OCI-LY7 (cell line): ENCODE data around the gene PPP1CA.

Source experiments
- EZH2phosphoT487 ChIP-seq: fragments of 200-600 bp; sonication (generic); IDR thresholded peaks from 2 replicates; pipeline ENCODE4 v1.6.1; 2018; ENCODE audit warnings: low read depth, borderline replicate concordance, mild to moderate bottlenecking, mixed run types, antibody characterized with exemption, low read length, moderate library complexity, mixed read lengths
- TF ChIP-seq, protein P1 (sequence below): fragments of 200-600 bp; sonication (generic); conservative IDR thresholded peaks from 2 replicates; pipeline ENCODE4 v1.5.1; 2014; ENCODE audit warnings: mild to moderate bottlenecking, antibody characterized with exemption, low read length, moderate library complexity, mixed read lengths

DNA sequence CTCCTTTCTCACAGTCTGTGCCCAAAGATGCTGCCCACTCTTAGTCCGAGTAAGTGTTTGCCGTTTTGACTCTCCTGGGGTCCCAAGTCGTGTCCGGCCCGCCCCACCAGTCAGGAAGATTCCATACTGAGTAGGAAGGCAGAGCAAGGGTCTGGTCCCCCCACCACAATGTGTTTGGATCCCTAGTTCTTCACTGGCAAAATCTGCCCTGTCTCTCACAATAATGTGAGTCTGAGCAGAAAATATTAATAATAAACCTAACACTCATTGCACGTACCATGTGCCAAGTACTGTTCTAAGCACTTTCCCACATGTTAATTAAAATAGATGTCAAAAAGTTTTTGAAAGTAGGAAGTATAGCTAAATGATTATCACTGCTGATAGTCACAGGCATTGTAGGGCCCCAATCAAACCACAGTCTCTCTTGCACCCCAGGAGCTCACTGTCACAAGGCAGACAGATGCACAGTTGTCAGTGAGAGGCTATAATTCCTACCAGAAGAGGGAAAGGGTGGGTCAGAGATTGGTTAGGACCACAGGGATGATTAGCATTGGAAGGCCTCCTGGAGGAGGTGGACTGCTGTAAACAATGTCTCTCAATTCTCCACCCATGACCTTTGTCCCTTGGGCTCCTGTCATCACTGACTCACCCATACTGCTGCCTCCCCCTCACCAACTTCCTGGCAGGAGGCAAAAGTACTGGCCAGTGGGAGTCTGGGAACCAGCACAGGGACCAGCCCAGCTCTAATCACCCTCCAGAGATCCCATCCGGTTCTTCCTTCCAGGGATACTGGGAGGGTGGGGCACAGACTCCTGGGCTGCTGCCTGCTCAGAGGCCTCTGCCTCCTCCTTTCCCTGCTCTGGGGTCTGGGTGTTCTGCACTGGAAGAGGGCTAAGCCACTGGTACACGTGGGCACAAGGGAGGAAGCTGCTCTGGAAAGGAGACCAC, 47.3 kb downstream of the PPP1CA start:
- TF ChIP-seq, protein P1, sequence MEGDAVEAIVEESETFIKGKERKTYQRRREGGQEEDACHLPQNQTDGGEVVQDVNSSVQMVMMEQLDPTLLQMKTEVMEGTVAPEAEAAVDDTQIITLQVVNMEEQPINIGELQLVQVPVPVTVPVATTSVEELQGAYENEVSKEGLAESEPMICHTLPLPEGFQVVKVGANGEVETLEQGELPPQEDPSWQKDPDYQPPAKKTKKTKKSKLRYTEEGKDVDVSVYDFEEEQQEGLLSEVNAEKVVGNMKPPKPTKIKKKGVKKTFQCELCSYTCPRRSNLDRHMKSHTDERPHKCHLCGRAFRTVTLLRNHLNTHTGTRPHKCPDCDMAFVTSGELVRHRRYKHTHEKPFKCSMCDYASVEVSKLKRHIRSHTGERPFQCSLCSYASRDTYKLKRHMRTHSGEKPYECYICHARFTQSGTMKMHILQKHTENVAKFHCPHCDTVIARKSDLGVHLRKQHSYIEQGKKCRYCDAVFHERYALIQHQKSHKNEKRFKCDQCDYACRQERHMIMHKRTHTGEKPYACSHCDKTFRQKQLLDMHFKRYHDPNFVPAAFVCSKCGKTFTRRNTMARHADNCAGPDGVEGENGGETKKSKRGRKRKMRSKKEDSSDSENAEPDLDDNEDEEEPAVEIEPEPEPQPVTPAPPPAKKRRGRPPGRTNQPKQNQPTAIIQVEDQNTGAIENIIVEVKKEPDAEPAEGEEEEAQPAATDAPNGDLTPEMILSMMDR: no peak
- no peak for TF ChIP-seq EZH2phosphoT487
